NCI-H82 (cell line): ENCODE measurements around the gene CLBA1.
"Not testable (repeated sequence)": the region's sequence is repeated elsewhere in the genome, so short reads cannot be mapped to it uniquely, and the experiment has no call there.

Experiments
- DNase-seq: peaks from one replicate; lab custom pipeline; 2025; lab: John Stamatoyannopoulos, UW

CLBA1 gene

DNA sequence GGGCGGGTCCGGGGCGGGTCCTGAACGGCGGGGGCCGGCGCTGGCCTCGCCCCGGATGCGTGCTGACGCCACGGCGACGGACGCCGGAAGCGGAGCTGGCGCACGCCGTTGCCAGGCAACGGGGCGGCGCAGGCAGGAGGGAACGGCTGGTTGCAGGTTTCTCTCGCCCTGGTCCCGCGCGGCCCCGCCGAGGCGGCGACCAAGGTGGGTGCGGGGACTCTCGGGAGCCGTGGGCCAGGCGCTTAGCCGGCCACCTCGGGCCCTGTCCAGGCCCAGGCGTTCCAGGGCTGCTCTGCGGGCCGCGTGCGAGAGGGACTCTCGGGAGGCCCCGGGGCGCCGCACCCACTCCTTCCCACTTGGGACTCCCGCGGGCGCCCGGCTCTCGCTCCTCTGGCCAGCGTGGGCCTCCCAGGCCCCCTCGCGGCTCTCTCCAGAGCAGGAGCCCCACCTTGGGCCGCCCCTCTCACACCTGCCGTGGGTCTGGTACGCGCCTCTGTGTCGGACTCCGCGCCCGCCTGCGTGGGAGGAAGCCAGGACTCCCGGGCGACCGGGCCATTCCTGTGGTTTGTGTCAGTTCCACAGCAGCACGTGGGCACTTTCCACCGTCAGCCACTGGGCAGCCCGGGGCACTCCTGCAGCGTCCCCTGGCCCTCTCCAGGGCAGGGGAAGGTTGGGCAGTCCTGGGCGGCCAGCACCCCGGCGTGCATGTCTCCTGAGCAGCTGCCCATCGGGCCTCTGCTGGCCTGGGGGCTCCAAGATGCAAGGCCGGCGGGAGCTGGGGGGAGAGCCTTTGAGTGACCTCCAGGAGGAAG lies at the start of gene CLBA1:
CLBA1 (plus strand) TSS at position 114 of the 812 bp plus-strand sequence; CDS start at position 758, 644 bp downstream.
- DNase-seq, result peak; percentile 89

DNA sequence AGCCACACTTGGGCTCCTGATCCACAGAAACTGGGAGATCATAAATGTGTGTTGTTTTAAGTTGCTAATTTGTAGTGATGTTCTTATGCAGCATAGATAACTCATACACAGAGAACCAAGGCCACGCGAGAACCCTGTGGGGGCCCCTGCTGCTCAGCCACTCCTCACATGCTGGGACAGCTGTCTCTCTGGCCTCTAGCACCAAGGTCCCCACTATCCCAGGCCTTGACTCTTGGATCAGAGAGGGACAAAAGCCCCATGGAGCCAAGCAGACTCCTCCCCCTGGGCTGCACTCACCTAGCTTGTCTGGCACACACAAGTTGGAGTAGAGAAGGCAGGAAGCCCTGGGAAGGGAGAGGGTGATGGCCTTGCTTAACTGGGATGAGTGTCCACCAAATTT lies 49.6 kb upstream of the CLBA1 start:
- no peak for DNase-seq

DNA sequence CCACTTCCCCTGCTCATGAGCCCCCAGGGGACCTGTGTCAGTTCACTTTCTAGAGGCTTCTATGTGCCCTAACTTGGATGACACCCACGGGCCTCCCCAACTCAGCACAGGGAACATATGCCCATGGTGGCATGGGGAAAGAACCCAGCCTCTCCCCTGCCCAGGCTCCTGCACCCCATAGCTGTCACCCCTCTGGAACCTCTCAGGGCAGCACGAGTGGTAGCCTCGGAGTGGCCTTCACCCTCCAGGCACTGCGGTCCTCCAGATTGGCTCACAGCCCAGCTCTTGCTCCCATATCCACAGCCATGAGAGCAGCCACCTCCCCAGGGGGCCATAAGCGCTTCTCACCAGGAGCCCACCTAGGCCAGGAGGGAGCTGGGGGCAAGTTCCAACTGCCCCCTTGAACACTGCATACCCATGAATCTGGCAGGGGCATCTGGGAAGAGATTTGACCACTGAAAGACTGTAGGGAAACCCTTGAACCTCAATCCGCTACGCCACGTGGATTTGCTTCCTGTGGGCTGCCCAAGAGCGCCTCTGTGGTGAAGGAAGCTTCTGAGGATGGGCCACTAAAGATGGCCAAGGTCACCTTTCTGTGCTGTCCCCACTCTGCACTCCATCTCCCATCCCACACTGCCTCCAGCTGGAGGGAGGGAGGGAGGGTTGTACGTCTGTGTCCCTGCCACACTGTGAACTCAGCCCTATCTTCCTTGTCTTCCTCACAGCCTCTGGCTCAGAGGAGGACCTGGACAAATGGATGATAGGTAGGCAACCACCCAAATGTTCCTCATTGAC lies 49.0 kb upstream of the CLBA1 start:
- no peak for DNase-seq

DNA sequence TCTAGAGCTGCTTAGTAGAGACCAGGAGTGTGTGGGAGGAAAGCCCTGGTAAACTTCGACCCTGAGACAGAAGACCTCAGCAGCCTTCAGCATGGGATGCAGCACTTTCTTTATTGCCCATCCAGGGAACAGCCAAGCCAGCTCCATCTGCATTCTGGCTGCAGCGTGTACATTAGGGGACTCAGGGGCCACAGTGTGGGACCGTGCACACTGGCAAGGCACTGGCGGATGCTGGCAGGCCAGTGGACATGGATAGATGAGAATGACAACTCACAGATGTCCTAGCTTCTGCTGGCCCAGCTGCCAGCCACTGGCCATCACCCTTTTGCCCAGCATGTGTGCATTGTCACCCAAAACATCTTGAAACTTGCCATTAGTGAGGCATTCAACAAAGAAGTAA lies 48.4 kb upstream of the CLBA1 start:
- no peak for DNase-seq

DNA sequence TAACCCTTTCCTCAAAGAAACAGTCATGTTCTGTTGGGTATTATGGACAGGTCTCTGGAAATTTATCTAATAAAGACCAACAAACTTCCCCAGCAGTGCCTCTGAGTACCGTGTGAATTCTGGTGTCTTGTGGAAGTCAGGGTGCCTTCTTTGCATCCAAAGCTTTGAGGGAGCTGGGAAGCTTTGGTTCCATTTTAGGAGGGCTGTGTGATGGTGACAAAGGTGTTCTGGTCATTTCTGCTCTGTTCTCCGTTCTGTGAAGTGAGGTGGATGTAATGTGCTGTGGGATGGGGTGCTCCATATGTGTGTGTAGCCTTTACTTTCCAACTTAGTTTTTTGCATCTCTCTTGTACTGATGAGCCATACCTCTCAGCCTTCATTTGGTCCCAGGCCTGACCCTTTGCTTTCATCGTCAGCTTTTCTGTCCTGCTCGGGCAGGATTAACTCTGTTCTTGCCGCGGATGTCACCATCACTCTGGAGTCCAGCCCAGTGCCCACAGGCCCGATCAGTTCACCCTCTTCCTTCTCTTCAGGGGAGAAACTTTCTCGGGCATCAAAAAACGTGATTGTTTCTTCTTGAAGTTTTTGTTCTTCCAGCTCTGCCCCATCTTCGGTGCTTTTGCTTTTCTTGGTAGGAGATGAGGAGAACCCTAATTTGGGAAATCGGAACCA lies 47.8 kb upstream of the CLBA1 start:
- no peak for DNase-seq

DNA sequence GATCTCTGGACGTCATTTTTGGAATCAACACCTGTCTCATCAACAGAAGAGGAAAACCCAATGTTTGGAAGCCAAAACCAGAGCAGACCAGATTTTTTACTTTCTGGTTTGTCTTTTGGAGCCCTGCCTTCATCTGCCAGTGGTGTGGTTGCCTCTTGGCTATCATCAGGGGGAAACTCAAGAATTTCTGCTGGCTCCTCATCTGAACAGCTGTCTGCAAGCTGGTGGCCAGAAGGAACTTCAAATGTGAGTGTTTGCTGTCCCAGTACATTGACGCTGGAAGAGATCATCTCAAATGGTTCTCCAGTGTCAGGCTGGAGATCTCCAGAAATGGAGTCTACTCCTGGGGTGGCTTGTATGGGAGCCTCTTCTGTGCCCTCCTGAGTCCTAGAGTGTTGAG lies 47.2 kb upstream of the CLBA1 start:
- DNase-seq, result no peak

DNA sequence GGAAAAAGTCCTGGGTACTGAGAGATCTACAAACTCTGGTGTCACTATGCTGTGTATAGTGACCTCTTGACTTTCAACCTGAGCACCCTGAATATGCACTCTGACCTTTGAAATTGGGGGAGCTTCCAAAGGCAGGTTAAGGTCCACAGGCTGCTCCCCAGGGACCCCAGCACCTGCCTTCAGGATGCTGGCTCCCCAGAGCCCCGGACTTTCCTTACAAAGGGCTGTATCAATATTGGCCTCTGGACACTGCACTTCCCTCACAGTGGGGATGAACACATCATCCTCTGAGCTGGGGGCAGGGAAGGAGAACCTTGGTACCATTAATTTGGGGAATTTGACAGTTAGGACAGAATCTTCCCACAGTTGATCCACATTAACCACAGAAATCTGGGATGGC lies 46.6 kb upstream of the CLBA1 start:
- DNase-seq, result no peak

DNA sequence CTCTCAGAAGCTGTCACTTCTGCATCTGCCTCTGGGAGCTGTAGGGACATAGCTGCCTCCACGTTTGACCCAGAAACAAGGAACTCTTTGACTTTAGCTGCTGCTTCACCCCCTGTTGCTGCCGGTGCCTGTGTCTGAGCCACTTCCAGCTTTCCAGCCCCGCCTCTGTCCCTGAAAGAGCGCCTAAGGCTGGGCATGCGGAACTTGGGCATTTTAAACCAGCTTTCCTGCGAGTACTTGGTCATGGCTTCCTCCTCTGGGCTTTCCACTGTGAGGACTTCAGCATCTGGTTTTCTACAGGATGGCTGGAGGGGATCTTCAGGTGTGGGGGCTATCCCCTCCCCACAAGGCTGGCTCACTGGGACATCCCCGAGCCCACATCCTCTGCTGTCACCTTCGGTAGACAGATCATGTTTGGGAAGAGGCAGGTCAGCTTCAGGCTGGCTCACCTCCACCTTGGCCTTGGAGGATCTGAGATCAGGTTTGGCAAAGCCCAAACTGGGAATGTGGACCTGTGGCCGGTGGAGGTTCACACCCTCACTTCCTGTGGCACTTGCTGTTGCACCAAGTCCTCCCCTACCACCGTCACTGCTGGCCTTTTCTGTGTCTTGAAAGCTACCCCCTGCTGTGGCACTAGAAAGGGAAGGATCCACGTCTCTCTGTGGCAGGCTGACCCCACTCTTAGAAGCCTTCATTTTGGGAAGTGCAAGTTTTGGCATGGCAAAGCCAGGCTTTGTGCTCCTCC lies 45.8 kb upstream of the CLBA1 start:
- no peak for DNase-seq

DNA sequence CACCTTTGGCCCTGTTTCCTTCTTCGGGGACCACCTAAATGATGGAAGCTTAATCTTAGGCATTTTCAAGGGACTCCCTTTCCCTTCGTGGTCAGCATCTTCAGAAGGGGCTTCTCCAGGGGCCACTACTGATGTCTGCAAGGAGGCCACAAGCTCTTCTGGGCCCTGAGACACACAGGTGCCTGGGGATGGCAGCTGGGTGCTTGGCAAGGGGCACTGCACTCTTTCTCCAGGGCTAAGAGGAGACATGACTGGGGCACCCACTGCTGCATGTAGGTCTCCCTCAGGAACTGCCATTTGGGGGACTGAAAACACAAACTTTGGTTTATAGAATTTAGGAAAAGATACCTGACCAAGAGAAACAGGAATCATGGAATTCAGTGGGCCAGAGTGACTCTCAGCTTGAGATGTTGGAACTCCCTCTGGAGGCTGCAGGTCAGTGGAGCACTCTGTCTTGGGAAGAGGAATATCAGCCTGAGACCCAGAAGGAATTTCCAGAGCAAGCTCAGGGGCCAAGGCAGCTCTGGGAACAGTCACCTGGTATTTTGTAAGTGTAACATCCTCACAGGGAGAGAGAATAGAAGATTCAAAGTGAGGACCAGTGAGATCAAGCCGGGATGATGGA lies 45.0 kb upstream of the CLBA1 start:
- no peak for DNase-seq

DNA sequence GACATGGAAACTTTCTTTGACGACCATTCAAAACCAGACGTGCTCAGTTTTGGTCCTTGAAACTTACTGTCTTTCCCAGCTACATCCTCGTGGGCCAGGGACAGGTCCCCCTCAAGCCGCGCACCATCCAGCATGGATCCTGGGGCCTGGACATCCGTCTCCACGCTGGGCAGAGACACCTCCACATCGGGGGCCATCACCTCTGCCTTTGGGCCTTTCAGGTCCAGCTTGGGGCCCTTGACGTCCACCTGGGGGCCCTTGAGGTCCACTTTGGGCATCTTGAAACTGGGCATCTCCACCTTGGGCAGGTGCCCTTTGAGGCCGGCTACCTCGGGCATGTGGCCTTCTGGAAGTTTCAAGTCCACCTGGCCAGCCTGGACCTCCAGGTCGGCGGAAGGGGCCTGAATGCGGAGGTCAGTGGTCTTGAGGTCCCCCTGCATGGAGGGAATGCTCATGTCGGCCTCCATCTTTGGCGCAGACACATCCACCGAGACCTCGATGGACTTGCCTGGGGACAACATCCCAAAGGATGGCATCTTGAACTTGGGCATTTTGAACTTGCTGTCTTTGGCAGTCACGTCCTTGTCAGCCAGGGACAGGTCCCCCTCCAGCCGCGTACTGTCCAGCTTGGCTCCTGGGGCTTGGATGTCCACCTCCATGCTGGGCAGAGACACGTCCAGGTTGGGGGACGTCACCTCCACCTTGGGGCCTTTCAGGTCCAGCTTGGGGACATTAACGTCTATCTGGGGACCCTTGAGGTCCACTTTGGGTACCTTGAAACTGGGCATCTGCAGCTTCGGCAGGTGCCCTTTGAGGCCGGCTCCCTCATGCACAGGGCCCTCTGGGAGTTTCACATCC lies 43.9 kb upstream of the CLBA1 start:
- no peak for DNase-seq

DNA sequence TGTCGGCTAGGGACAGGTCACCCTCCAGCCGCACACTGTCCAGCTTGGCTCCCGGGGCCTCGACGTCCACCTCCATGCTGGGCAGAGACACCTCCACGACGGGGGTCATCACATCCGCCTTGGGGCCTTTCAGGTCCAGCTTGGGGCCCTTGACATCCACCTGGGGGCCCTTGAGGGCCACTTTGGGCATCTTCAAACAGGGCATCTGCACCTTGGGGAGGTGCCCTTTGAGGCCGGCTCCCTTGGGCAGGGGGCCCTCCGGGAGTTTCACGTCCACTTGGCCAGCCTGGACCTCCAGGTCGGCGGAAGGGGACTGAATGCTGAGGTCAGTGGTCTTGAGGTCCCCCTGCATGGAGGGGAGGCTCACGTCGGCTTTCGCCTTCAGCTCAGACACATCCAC lies 43.0 kb upstream of the CLBA1 start:
- no peak for DNase-seq

DNA sequence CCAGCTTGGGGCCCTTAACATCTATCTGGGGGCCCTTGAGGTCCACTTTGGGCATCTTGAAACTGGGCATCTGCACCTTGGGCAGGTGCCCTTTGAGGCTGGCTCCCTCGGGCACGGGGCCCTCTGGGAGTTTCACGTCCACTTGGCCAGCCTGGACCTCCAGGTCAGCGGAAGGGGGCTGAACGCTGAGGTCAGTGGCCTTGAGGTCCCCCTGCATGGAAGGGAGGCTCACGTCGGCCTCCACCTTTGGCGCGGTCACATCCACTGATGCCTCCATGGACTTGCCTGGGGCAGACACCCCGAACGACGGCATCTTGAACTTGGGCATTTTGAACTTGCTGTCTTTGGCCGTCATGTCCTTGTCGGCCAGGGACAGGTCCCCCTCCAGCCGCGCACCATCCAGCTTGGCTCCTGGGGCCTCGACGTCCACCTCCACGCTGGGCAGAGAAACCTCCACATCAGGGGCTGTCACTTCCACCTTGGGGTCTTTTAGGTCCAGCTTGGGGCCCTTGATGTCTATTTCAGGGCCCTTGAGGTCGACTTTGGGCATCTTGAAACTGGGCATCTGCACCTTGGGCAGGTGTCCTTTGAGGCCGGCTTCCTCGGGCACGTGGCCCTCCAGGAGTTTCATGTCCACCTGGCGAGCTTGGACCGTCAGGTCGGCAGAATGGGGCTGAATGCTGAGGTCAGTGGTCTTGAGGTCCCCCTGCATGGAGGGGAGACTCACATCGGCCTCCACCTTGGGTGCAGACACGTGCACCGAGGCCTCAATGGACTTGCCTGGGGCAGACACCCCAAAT lies 42.2 kb upstream of the CLBA1 start:
- not testable (repeated sequence) for DNase-seq

DNA sequence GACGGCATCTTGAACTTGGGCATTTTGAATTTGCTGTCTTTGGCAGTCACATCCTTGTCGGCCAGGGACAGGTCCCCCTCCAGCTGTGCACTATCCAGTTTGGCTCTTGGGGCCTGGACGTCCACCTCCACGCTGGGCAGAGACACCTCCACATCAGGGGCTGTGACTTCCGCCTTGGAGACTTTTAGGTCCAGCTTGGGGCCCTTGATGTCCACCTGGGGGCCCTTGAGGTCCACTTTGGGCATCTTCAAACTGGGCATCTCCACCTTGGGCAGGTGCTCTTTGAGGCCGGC lies 41.6 kb upstream of the CLBA1 start:
- not testable (repeated sequence) for DNase-seq

DNA sequence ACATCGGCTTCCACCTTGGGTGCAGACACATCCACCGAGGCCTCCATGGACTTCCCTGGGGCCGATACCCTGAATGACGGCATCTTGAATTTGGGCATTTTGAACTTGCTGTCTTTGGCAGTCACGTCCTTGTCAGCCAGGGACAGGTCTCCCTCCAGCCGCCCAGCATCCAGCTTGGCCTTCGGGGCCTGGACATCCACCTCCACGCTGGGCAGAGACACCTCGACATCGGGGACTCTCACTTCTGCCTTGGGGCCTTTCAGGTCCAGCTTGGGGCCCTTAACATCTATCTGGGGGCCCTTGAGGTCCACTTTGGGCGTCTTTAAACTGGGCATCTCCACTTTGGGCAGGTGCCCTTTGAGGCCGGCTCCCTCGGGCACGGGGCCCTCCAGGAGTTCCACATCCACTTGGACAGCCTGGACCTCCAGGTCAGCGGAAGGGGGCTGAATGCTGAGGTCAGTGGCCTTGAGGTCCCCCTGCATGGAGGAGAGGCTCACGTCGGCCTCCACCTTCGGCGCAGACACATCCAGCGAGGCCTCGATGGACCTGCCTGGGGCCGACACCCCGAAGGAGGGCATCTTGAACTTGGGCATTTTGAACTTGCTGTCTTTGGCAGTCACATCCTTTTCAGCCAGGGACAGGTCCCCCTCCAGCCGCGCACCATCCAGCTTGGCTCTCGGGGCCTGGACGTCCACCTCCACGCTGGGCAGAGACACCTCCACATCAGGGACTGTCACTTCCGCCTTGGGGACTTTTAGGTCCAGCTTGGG lies 41.0 kb upstream of the CLBA1 start:
- DNase-seq, result not testable (repeated sequence)

DNA sequence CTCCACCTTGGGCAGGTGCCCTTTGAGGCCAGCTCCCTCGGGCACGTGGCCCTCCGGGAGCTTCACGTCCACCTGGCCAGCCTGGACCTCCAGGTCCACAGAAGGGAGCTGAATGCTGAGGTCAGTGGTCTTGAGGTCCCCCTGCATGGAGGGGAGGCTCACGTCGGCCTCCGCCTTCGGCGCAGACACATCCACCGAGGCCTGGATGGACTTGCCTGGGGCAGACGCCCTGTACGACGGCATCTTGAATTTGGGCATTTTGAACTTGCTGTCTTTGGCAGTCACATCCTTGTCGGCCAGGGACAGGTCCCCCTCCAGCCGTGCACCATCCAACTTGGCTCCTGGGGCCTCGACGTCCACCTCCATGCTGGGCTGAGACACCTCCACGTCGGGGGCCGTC lies 40.3 kb upstream of the CLBA1 start:
- not testable (repeated sequence) for DNase-seq

DNA sequence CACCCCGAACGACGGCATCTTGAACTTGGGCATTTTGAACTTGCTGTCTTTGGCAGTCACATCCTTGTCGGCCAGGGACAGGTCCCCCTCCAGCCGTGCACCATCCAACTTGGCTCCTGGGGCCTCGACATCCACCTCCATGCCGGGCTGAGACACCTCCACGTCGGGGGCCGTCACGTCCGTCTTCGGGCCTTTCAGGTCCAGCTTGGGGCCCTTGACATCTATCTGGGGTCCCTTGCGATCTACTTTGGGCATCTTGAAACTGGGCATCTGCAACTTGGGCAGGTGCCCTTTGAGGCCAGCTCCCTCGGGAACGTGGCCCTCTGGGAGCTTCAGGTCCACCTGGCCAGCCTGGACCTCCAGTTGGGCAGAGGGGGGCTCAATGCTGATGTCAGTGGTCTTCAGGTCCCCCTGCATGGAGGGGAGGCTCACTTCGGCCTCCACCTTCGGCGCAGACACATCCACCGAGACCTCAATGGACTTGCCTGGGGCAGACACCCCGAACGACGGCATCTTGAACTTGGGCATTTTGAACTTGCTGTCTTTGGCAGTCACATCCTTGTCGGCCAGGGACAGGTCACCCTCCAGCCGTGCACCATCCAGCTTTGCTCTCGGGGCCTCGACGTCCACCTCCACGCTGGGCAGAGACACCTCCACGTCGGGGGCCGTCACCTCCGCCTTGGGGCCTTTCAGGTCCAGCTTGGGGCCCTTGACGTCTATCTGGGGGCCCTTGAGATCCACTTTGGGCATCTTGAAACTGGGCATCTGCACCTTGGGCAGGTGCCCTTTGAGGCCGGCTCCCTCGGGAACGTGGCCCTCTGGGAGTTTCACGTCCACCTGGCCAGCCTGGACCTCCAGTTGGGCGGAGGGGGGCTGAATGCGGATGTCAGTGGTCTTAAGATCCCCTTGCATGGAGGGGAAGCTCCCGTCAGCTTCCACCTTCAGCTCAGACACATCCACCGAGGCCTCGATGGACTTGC lies 39.3 kb upstream of the CLBA1 start:
- DNase-seq, result not testable (repeated sequence)

DNA sequence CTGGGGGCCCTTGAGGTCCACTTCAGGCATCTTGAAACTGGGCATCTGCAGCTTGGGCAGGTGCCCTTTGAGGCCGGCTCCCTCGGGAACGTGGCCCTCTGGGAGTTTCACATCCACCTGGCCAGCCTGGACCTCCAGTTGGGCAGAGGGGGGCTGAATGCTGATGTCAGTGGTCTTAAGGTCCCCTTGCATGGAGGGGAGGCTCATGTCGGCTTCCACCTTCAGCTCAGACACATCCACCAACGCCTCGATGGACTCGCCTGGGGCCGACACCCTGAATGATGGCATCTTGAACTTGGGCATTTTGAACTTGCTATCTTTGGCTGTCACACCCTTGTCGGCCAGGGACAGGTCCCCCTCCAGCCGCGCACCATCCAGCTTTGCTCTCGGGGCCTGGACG lies 38.4 kb upstream of the CLBA1 start:
- DNase-seq, result not testable (repeated sequence)
